Progenitor cell of endocrine pancreas (in vitro differentiated cells): Measurements from ENCODE around the gene DCXR. TPM values are rescaled to one million over a fixed set of nuclear protein-coding genes. Genes with fewer than 3 reads are reported as not detected.

Source experiments
- DNase-seq: peaks from one replicate; pipeline ENCODE4 v3.0.0; 2021; ENCODE audit warnings: low spot score; ENCODE audit not compliant: unreplicated experiment
- H3K27ac Mint-ChIP-seq: 2 replicates; pipeline ENCODE4 v1.8.0; 2021; ENCODE audit warnings: mild to moderate bottlenecking, moderate library complexity, mixed read lengths
- H3K27me3 Mint-ChIP-seq: 2 replicates; pipeline ENCODE4 v1.8.0; 2021; ENCODE audit warnings: mixed read lengths
- H3K36me3 Mint-ChIP-seq: 2 replicates; pipeline ENCODE4 v1.8.0; 2022; ENCODE audit warnings: mixed read lengths; ENCODE audit not compliant: insufficient read depth
- H3K4me1 Mint-ChIP-seq: 2 replicates; pipeline ENCODE4 v1.8.0; 2021; ENCODE audit warnings: low read depth, mixed read lengths
- H3K4me3 Mint-ChIP-seq: 2 replicates; pipeline ENCODE4 v1.8.0; 2021; ENCODE audit warnings: low read depth, mild to moderate bottlenecking, moderate library complexity, mixed read lengths
- H3K9me3 Mint-ChIP-seq: 2 replicates; pipeline ENCODE4 v1.8.0; 2021; ENCODE audit warnings: low read depth, mixed read lengths
- CTCF ChIP-seq: fragments of 200-600 bp; sonication (generic); IDR thresholded peaks from one replicate; pipeline ENCODE4 v1.5.0; 2021; ENCODE audit warnings: antibody characterized with exemption, mild to moderate bottlenecking; ENCODE audit not compliant: unreplicated experiment
- total RNA-seq: library from RNA; stranded (reverse); gene quantifications from 2 replicates; pipeline ENCODE4 v1.2.1, GENCODE V29; 2021

Gene DCXR
- total RNA-seq, 1 donor from 2014 or later: 72.2 TPM

GRCh38 chr17:82055965-82056728, 18.6 kb upstream of the DCXR start:
- no peaks in the 10 kb centered on the region for H3K27me3 Mint-ChIP-seq
- no peak for TF ChIP-seq CTCF
- no peak overlapping the region for H3K27ac Mint-ChIP-seq
- H3K4me1 Mint-ChIP-seq: peaks cover 2% of the 10 kb centered on the region
- peaks cover 2% of the 10 kb centered on the region for H3K36me3 Mint-ChIP-seq
- H3K9me3 Mint-ChIP-seq: no peaks in the 10 kb centered on the region
- H3K4me3 Mint-ChIP-seq: no peak overlapping the region
- no peak for DNase-seq

- DNase-seq: no peak
- H3K4me3 Mint-ChIP-seq: no peak overlapping the region
Observed at GRCh38 chr17:82055023-82055964, 17.8 kb upstream of the DCXR start.

GRCh38 chr17:82054351-82055022, 17.0 kb upstream of the DCXR start:
- DNase-seq: no peak
- H3K36me3 Mint-ChIP-seq: no peaks in the 10 kb centered on the region
- no peaks in the 10 kb centered on the region for H3K9me3 Mint-ChIP-seq
- peaks cover 9% of the 10 kb centered on the region for H3K4me1 Mint-ChIP-seq
- no peak overlapping the region for H3K4me3 Mint-ChIP-seq
- no peaks in the 10 kb centered on the region for H3K27me3 Mint-ChIP-seq
- no peak overlapping the region for H3K27ac Mint-ChIP-seq
- TF ChIP-seq CTCF: no peak

More at GRCh38 chr17:82055023-82055964, 17.8 kb upstream of the DCXR start:
- Mint-ChIP-seq H3K4me1 (peaks cover 8% of the 10 kb centered on the region), H3K9me3 (no peaks in the 10 kb centered on the region), H3K27me3 (no peaks in the 10 kb centered on the region), H3K36me3 (peaks cover 2% of the 10 kb centered on the region), H3K27ac (no peak overlapping the region)
- TF ChIP-seq CTCF: no peak

GRCh38 chr17:82053556-82054263, 16.2 kb upstream of the DCXR start:
- Mint-ChIP-seq H3K36me3 (no peaks in the 10 kb centered on the region), H3K9me3 (no peaks in the 10 kb centered on the region), H3K4me3 (peak overlapping the region; percentile 85), H3K27me3 (no peaks in the 10 kb centered on the region), H3K27ac (no peak overlapping the region), H3K4me1 (peaks cover 9% of the 10 kb centered on the region)
- DNase-seq: no peak
- no peak for TF ChIP-seq CTCF
